Caki2 (cell line): ENCODE measurements around the gene EXOC3L1. TPM values are rescaled to one million over a fixed set of nuclear protein-coding genes. Genes with fewer than 3 reads are reported as not detected.

Source experiments
- DNase-seq: peaks from one replicate; pipeline ENCODE4 v3.0.0-alpha.2; 2015; ENCODE audit warnings: low read depth
- in situ Hi-C: cut with HindIII; loops from 2 replicates; pipeline ENCODE4 v1.10.0; 2016; ENCODE audit warnings: low sequenced_read_pairs, low pct_unique_long_range_greater_than_20kb, mixed read lengths
- total RNA-seq: library from RNA; depleted of rRNA; stranded (reverse); fragments of >200 nt; shearing (Covaris generic); gene quantifications from 2 replicates; pipeline ENCODE4 v1.2.3, GENCODE V29; 2014; ENCODE audit warnings: low replicate concordance; rRNA removed

EXOC3L1 gene
- total RNA-seq, 1 experiment from 2014 or later, result not detected

GRCh38 chr16:67144943-67145342, 45.0 kb downstream of the EXOC3L1 start:
- DNase-seq, result no peak
- in situ Hi-C loops, result no loop called here

- DNase-seq, result no peak
- in situ Hi-C loops, result no loop called here
These were observed 47.6 kb downstream of the EXOC3L1 start for GRCh38 chr16:67142342-67142741.

- in situ Hi-C loops, result no loop called here
These were observed 48.5 kb downstream of the EXOC3L1 start for GRCh38 chr16:67141391-67141790.

GRCh38 chr16:67137605-67138004, 52.3 kb downstream of the EXOC3L1 start:
- DNase-seq, result peak; percentile 35
- in situ Hi-C loops, result no loop called here

More at GRCh38 chr16:67141391-67141790, 48.5 kb downstream of the EXOC3L1 start:
- no peak for DNase-seq

Other genes starting within 250 kb of the EXOC3L1 start
- 1.8 and 2.2 TPM in 2 replicates for gene CES3, start 228.9 kb downstream of the EXOC3L1 start, total RNA-seq
- gene CES4A, start 201.5 kb downstream of the EXOC3L1 start, total RNA-seq, result 0.07 and 0.29 TPM in 2 replicates
- 8.2 and 15.5 TPM in 2 replicates for gene CBFB, start 161.0 kb downstream of the EXOC3L1 start, total RNA-seq
- gene PHAF1, start 80.2 kb downstream of the EXOC3L1 start, total RNA-seq, result 10.3 and 12.0 TPM in 2 replicates
- gene B3GNT9, start 39.1 kb downstream of the EXOC3L1 start, total RNA-seq, result 1.1 and 3.3 TPM in 2 replicates
- gene TRADD, start 30.2 kb downstream of the EXOC3L1 start, total RNA-seq, result 58.8 and 77.6 TPM in 2 replicates
- 19.4 and 26.5 TPM in 2 replicates for gene FBXL8, start 30.2 kb downstream of the EXOC3L1 start, total RNA-seq
- gene HSF4, start 25.4 kb downstream of the EXOC3L1 start, total RNA-seq, result 16.5 and 25.6 TPM in 2 replicates
- 114 and 120 TPM in 2 replicates for gene NOL3, start 19.6 kb downstream of the EXOC3L1 start, total RNA-seq
- gene MATCAP1, start 6.2 kb downstream of the EXOC3L1 start, total RNA-seq, result 10.1 and 25.8 TPM in 2 replicates
- gene E2F4, start 2.0 kb upstream of the EXOC3L1 start, total RNA-seq, result 58.8 and 91.2 TPM in 2 replicates
- 1.5 and 1.9 TPM in 2 replicates for gene ELMO3, start 9.0 kb upstream of the EXOC3L1 start, total RNA-seq
- gene TMEM208, start 37.0 kb upstream of the EXOC3L1 start, total RNA-seq, result 75.8 and 97.1 TPM in 2 replicates
- gene FHOD1, start 57.3 kb upstream of the EXOC3L1 start, total RNA-seq, result 4.1 and 6.2 TPM in 2 replicates
- not detected in 2 replicates for gene SLC9A5, start 58.8 kb upstream of the EXOC3L1 start, total RNA-seq
- 20.5 and 21.2 TPM in 2 replicates for gene PLEKHG4, start 89.4 kb upstream of the EXOC3L1 start, total RNA-seq
- 0.49 and 5.7 TPM in 2 replicates for gene KCTD19, start 136.6 kb upstream of the EXOC3L1 start, total RNA-seq
- 0.37 TPM in 1 of 2 replicates, not detected in the other for gene LRRC36, start 136.7 kb upstream of the EXOC3L1 start, total RNA-seq
- gene TPPP3, start 203.4 kb upstream of the EXOC3L1 start, total RNA-seq, result 4.6 and 22.3 TPM in 2 replicates
- 6.3 and 13.5 TPM in 2 replicates for gene ZDHHC1, start 226.3 kb upstream of the EXOC3L1 start, total RNA-seq
- not detected in 2 replicates for gene HSD11B2, start 241.0 kb upstream of the EXOC3L1 start, total RNA-seq